ENCODE measurements around the gene CKAP4.

DNA sequence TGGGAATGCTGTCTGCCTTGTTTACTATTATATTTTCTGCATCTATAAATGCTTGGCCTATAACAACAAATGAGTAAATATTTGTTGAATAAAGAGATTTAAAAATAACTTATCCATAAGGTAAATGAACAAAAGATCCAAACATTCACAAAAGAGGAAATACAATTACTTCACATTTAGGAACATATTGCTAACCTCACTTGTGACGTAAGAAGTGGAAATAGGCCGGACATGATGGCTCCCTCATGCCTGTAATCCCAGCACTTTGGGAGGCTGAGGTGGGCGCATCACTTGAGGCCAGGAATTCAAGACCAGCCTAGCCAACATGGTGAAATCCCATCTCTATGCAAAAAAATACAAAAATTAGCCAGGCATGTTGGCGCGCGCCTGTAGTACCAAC is 25.7 kb upstream of the CKAP4 start:
- TF ChIP-seq GATA2 (IDR thresholded peaks at IDR 0.05; ENCODE audit: low read depth, low read length) (no peak), GATA3 (IDR thresholded peaks at IDR 0.05; ENCODE audit: low read depth, low read length) (no peak)

Measured in SH-SY5Y (cell line).